ENCODE results near the gene STX17.
A peak's percentile ranks its signal among the peaks of the same experiment; 100 is the strongest.
"Not testable (repeated sequence)": the region's sequence is repeated elsewhere in the genome, so short reads cannot be mapped to it uniquely, and the experiment has no call there.

STX17 gene

GRCh38 chr9:99970481-99970880 is 64.0 kb downstream of the STX17 start:
- no peak for DNase-seq (ENCODE audit: low read depth in 2 of 2)

DNA sequence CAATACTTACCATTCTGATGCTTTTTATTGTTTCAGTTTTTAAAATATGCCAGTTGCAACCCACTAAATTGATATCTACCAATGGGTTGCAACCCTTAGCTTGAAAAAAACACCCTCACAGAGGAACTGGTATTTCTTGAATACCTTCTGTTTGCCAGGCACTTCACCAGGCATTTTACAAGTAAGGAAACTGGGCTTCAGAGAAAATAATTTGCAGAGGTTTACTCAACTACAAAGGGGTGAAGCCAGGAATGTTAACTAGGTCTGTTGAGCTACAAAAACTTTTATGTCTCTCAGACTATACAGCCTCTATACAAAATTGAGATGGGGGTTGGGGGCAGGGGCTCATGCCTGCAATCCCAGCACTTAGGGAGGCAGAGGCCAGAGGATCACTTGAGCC is 65.0 kb downstream of the STX17 start:
- no peak for DNase-seq (ENCODE audit: low read depth in 2 of 2)

DNA sequence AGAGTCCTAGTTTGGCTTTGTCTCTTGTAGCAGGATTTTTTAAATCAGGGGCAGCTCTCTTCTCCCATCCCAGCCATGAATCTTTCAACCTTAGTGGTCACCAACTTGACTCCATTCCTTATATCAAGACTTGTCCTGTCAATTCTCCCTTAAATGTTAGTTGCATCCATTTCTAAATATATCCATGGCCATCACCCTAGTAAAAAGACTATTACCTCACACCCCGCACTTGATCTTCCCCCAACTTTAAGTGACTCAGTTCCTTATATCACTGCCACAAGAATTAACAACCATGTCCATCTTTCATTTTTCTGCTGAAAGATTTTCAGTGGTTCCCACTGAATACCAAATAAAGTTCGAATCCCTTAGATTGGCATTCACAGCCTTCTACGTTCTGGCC is 67.0 kb downstream of the STX17 start:
- DNase-seq (ENCODE audit: low read depth in 2 of 2) = no peak

DNA sequence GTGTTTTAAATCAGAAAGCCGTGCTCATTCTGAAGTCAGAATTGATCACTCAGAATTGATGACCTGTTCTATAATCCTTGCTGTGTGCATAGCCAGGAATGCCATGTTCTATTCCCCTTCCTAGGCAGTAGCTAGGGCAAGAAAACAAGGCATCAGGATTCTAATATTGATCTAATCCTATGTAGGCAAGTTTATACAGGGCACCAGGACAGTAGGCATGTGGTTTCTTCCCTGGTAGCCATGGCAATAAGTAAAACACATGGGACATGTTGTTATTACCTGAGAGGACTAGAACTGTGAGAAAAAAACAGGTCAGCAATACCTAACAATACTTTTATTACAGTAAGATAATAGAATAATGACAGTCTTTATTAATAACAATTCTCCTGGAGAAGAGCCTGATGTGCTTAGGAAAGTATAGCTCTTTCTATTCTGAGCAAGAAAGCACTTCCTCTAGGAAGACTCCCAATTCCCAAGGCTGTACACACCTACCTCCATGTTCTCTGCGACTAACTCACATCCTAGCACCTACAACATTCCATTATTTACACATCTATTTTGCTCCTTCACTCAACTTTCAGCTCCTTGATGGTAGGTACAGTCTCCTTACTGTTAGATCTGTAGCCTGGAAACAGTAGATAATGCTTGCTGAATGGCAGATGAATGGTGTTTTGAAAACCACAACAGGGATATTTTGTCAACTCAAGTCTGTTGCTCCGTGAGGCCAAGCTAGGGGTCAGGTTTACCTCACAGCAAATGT is 70.8 kb downstream of the STX17 start:
- no peak for DNase-seq (ENCODE audit: low read depth in 2 of 2)

DNA sequence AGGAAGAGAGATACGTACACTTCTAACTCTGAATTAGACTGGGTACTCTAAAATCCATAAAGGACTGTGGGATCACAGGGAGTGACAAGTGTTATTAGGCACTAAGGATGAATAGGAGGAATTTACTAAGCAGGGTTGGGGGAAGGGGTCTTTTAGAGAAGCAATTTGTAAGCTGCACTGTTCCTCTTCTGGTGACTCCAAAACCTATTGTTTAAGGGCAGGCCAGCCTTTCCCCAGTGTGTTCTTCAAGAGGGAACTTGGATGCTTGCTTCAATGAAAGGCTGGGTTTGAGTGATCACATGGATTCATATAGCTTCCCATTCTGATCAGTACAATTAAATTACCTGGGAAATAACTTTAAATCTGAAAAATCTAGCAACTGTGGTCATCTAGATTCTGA is 71.8 kb downstream of the STX17 start:
- no peak for DNase-seq (ENCODE audit: low read depth in 2 of 2)

GRCh38 chr9:99980598-99980997 is 74.1 kb downstream of the STX17 start:
- no peak for DNase-seq (ENCODE audit: low read depth in 2 of 2)

- no peak for DNase-seq (ENCODE audit: low read depth in 2 of 2)
Measured at GRCh38 chr9:99986642-99987041, 80.2 kb downstream of the STX17 start.

DNA sequence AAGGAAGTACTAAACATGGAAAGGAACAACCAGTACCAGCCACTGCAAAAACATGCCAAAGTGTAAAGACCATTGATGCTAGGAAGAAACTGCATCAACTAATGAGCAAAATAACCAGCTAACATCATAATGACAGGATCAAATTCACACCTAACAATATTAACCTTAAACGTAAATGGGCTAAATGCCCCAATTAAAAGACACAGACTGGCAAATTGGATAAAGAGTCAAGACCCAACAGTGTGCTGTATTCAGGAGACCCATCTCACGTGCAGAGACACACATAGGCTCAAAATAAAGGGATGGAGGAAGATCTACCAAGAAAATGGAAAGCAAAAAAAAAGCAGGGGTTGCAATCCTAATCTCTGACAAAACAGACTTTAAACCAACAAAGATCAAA is 84.1 kb downstream of the STX17 start:
- DNase-seq (ENCODE audit: low read depth in 2 of 2) = not testable (repeated sequence)

GRCh38 chr9:99998266-99998665 is 91.8 kb downstream of the STX17 start:
- DNase-seq (ENCODE audit: low read depth in 2 of 2) = no peak

- no peak for DNase-seq (ENCODE audit: low read depth in 2 of 2)
Measured at GRCh38 chr9:99998866-99999265, 92.4 kb downstream of the STX17 start.

DNA sequence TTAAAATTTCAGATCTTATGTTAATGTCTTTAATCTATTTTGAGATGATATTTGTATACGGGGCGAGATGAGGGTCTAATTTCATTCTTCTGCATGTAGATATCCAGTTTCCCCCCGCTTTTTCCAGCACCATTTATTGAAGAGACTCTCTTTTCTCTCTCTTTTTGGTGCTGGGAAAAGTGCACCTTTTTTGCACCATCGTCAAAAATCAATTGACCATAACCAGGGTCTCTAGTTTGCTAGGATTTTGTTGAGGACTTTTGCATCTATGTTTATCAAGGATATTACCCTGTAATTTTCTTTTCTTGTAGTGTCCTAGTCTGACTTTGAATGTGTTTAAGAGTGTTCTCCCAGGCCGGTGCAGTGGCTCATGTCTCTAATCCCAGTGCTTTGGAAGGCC is 93.3 kb downstream of the STX17 start:
- DNase-seq (ENCODE audit: low read depth in 2 of 2) = no peak

DNA sequence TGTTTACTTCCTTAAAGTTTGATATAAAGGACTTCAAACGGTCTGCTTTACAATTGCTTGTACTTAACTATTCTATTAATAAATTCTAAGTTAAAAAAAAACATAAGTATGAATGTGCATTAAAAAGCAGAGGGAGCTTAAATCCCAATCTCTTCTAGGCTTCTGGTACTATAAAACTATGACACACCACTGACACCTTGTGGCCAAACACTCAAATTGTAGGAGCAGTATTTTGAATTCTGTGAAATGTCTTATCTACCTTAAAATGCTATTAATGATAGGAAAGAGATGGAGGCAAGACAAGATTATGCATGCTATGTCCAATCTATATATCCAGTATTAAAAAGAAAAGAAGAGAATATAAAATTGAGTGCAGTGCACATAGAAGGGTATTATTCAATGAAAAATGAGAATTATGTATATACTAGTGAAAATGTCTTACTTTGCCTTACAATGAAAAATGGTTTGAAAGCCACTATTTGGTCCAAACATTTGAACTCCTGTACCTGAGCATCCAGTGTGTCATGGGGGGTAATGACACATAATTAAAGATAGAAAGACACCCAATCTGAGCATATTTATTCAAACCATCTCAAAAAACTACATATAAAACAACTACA is 104.7 kb downstream of the STX17 start:
- peak in 1 of 2 donors; percentile 38 for DNase-seq (ENCODE audit: low read depth in 2 of 2)

DNA sequence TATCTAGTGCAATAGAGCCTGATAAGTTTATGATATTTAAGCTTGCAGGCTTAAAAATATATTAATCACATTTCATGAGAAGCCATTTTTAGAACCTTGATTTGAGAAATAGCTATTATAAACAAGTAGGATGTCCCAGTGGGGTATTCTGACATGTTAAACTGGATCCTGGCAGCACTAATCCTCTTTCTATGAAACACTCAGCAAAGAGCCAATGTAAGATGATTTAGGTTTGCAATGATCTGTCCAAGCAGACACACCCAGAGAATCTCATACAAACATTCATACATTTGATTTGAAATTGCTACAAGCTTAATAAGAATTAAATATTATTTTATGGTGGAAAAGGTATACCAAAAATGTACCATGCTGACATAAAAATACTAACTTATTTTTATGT is 105.8 kb downstream of the STX17 start:
- DNase-seq (ENCODE audit: low read depth in 2 of 2) = no peak

DNA sequence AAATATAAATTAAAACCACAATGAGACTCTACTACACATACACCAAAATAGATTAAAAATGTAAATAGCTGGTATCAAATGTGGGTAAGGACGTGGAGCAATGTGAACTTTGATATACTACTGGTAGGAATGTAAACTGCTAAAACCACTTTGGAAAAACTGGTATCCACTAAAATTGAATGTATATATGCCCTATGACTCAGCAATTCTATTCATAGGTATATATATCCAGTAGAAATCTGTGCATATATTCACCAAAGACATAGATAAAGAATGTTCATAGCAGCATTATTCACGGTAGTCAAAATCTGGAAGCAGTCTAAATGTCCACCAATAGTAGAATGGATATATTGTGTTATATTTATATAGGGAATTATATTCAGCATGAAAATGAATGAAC is 107.1 kb downstream of the STX17 start:
- DNase-seq (ENCODE audit: low read depth in 2 of 2) = no peak

DNA sequence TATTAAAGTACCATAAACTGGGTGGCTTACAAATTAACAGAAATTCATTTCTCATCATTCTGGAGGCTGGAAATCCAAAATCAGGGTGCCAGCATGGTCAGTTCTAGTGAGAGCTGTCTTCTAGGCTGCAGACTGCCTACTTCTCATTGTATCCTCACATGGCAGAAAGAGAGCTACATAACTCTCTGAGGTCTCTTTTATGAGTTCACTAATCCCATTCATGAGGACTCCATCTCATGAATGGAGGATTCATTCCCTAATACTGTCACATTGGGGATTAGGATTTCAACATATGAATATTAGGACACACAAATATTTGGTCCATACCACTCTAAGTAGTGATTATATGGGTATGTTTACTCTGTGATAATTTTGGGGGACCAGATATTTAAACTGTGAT is 108.4 kb downstream of the STX17 start:
- no peak for DNase-seq (ENCODE audit: low read depth in 2 of 2)

GRCh38 chr9:100019541-100019940 is 113.1 kb downstream of the STX17 start:
- no peak for DNase-seq (ENCODE audit: low read depth in 2 of 2)

Measured in stimulated activated CD4-positive, alpha-beta T cell treated with anti-CD3 and anti-CD28 coated beads, Interleukin-15, amount 100 ng/mL, for 48 hours (primary cell).